Measurements from ENCODE around the gene FAM149A. TPM values are rescaled to one million over a fixed set of nuclear protein-coding genes. Genes with fewer than 3 reads are reported as not detected.

The FAM149A gene
- total RNA-seq, 3 donors from 2014 or later: 7.9 to 22.9 (median 8.0) TPM

GRCh38 chr4:186067757-186068385 lies 36.6 kb upstream of the FAM149A start:
- H3K27ac ChIP-seq: peak overlapping the region in 1 of 2 donors; percentile 73
- intact Hi-C loops (cut with DNase I; ENCODE audit: low total_unique reads): no loop called here
- peak in 1 of 2 donors; percentile 37 for DNase-seq (ENCODE audit: low spot score in 2 of 2)

GRCh38 chr4:186068581-186069348 lies 35.7 kb upstream of the FAM149A start, which contains the start of gene TLR3:
TSS of gene TLR3 (plus strand) at chr4:186069156. CDS start at chr4:186076620, 7,464 bp downstream.
- DNase-seq (ENCODE audit: low spot score in 2 of 2): no peak
- Histone ChIP-seq H3K9me3 (no peaks in the 10 kb centered on the region), H3K4me3 (peak within 1 kb of the TSS; percentile 53 to 68 (median 59)), H3K4me1 (no peaks in the 10 kb centered on the region), H3K27me3 (no peaks in the 10 kb centered on the region), H3K27ac (peak within 1 kb of the TSS; percentile 32 to 73), H3K36me3 (no peaks in the 10 kb centered on the region)
- intact Hi-C loops (cut with DNase I; ENCODE audit: low total_unique reads): no loop called here
- no peak for TF ChIP-seq POLR2A (IDR thresholded peaks at IDR 0.05)
- TF ChIP-seq POLR2AphosphoS5 (IDR thresholded peaks at IDR 0.05): no peak
- no peak for TF ChIP-seq CTCF (IDR thresholded peaks at IDR 0.05)

More at GRCh38 chr4:186067757-186068385, 36.6 kb upstream of the FAM149A start:
- Histone ChIP-seq H3K4me1 (no peaks in the 10 kb centered on the region), H3K36me3 (no peaks in the 10 kb centered on the region), H3K9me3 (no peaks in the 10 kb centered on the region), H3K4me3 (peak overlapping the region; percentile 53 to 68 (median 59)), H3K27me3 (no peaks in the 10 kb centered on the region)
- TF ChIP-seq POLR2AphosphoS5 (IDR thresholded peaks at IDR 0.05) (no peak), POLR2A (IDR thresholded peaks at IDR 0.05) (no peak), CTCF (IDR thresholded peaks at IDR 0.05) (peak in 2 of 3 donors; percentile 20 to 36)

- Histone ChIP-seq H3K9me3 (no peaks in the 10 kb centered on the region), H3K4me3 (peak overlapping the region; percentile 53 to 68 (median 59)), H3K4me1 (no peaks in the 10 kb centered on the region), H3K36me3 (no peaks in the 10 kb centered on the region), H3K27ac (peak overlapping the region; percentile 32 to 73), H3K27me3 (no peaks in the 10 kb centered on the region)
- no peak for DNase-seq (ENCODE audit: low spot score in 2 of 2)
- no peak for TF ChIP-seq POLR2A (IDR thresholded peaks at IDR 0.05)
- TF ChIP-seq POLR2AphosphoS5 (IDR thresholded peaks at IDR 0.05): no peak
- no peak for TF ChIP-seq CTCF (IDR thresholded peaks at IDR 0.05)
- intact Hi-C loops (cut with DNase I; ENCODE audit: low total_unique reads): no loop called here
Measured at GRCh38 chr4:186069729-186070128, 34.8 kb upstream of the FAM149A start.

- no peak for DNase-seq (ENCODE audit: low spot score in 2 of 2)
- intact Hi-C loops (cut with DNase I; ENCODE audit: low total_unique reads): no loop called here
- H3K27ac ChIP-seq: no peak overlapping the region
- TF ChIP-seq POLR2A (IDR thresholded peaks at IDR 0.05): no peak
- no peak for TF ChIP-seq CTCF (IDR thresholded peaks at IDR 0.05)
- no peak for TF ChIP-seq POLR2AphosphoS5 (IDR thresholded peaks at IDR 0.05)
- H3K4me3 ChIP-seq: no peak overlapping the region
- no peaks in the 10 kb centered on the region for H3K27me3 ChIP-seq
- H3K4me1 ChIP-seq: no peaks in the 10 kb centered on the region
- no peaks in the 10 kb centered on the region for H3K36me3 ChIP-seq
- H3K9me3 ChIP-seq: no peaks in the 10 kb centered on the region
Measured at GRCh38 chr4:186072516-186072915, 32.0 kb upstream of the FAM149A start.

- Histone ChIP-seq H3K27me3 (no peaks in the 10 kb centered on the region), H3K4me1 (no peaks in the 10 kb centered on the region), H3K36me3 (no peaks in the 10 kb centered on the region), H3K4me3 (no peak overlapping the region), H3K27ac (no peak overlapping the region), H3K9me3 (no peaks in the 10 kb centered on the region)
- DNase-seq (ENCODE audit: low spot score in 2 of 2): no peak
- no peak for TF ChIP-seq CTCF (IDR thresholded peaks at IDR 0.05)
- TF ChIP-seq POLR2A (IDR thresholded peaks at IDR 0.05): no peak
- TF ChIP-seq POLR2AphosphoS5 (IDR thresholded peaks at IDR 0.05): no peak
- intact Hi-C loops (cut with DNase I; ENCODE audit: low total_unique reads): no loop called here
Measured at GRCh38 chr4:186074189-186074588, 30.3 kb upstream of the FAM149A start.

All from breast epithelium (tissue), 4 donors.